ENCODE measurements around the gene TTC33. TPM values are rescaled to one million over a fixed set of nuclear protein-coding genes. Genes with fewer than 3 reads are reported as not detected.

The TTC33 gene
- total RNA-seq, 4 donors from 2014 or later, result 18.8 to 123 (median 39.7) TPM

DNA sequence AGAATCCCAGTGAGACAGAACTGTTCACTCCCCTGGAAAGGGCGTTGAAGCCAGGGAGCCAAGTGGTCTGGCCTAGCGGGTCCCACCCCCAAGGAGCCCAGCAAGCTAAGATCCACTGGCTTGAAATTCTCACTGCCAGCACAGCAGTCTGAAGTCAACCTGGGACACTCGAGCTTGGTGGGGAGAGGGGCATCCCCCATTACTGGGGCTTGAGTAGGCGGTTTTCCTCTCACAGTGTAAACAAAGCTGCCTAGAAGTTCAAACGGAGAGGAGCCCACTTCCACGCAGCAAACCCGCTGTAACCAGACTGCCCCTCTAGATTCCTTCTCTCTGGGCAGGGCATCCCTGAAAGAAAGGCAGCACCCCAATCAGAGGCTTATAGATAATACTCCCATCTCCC is 121.2 kb downstream of the TTC33 start:
- no peaks in the 10 kb centered on the region for H3K27me3 ChIP-seq
- peaks cover 0 to 2% of the 10 kb centered on the region in 2 donors for H3K9me3 ChIP-seq
- H3K27ac ChIP-seq, result no peak overlapping the region
- H3K4me3 ChIP-seq, result no peak overlapping the region
- intact Hi-C loops (cut with DNase I; ENCODE audit: low total_unique reads), result no loop called here
- H3K36me3 ChIP-seq, result no peaks in the 10 kb centered on the region
- TF ChIP-seq, protein P1, sequence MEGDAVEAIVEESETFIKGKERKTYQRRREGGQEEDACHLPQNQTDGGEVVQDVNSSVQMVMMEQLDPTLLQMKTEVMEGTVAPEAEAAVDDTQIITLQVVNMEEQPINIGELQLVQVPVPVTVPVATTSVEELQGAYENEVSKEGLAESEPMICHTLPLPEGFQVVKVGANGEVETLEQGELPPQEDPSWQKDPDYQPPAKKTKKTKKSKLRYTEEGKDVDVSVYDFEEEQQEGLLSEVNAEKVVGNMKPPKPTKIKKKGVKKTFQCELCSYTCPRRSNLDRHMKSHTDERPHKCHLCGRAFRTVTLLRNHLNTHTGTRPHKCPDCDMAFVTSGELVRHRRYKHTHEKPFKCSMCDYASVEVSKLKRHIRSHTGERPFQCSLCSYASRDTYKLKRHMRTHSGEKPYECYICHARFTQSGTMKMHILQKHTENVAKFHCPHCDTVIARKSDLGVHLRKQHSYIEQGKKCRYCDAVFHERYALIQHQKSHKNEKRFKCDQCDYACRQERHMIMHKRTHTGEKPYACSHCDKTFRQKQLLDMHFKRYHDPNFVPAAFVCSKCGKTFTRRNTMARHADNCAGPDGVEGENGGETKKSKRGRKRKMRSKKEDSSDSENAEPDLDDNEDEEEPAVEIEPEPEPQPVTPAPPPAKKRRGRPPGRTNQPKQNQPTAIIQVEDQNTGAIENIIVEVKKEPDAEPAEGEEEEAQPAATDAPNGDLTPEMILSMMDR (IDR thresholded peaks at IDR 0.05), result no peak
- TF ChIP-seq POLR2A (IDR thresholded peaks at IDR 0.05), result no peak
- H3K4me1 ChIP-seq, result no peaks in the 10 kb centered on the region
- DNase-seq, result no peak

GRCh38 chr5:40634154-40634553 is 121.6 kb downstream of the TTC33 start:
- intact Hi-C loops (cut with DNase I; ENCODE audit: low total_unique reads), result no loop called here

GRCh38 chr5:40631236-40631635 is 124.5 kb downstream of the TTC33 start:
- Histone ChIP-seq H3K27me3 (no peaks in the 10 kb centered on the region), H3K36me3 (no peaks in the 10 kb centered on the region), H3K4me1 (no peaks in the 10 kb centered on the region), H3K4me3 (no peak overlapping the region), H3K27ac (no peak overlapping the region), H3K9me3 (no peaks in the 10 kb centered on the region)
- DNase-seq, result no peak
- intact Hi-C loops (cut with DNase I; ENCODE audit: low total_unique reads), result no loop called here
- TF ChIP-seq, protein P1 (IDR thresholded peaks at IDR 0.05), result no peak
- no peak for TF ChIP-seq POLR2A (IDR thresholded peaks at IDR 0.05)

More at GRCh38 chr5:40634154-40634553, 121.6 kb downstream of the TTC33 start:
- no peaks in the 10 kb centered on the region for H3K4me1 ChIP-seq
- no peak for TF ChIP-seq POLR2A (IDR thresholded peaks at IDR 0.05)
- TF ChIP-seq, protein P1 (IDR thresholded peaks at IDR 0.05), result no peak
- peaks cover 0 to 2% of the 10 kb centered on the region in 2 donors for H3K9me3 ChIP-seq
- H3K4me3 ChIP-seq, result no peak overlapping the region
- no peaks in the 10 kb centered on the region for H3K36me3 ChIP-seq
- no peaks in the 10 kb centered on the region for H3K27me3 ChIP-seq
- DNase-seq, result no peak
- H3K27ac ChIP-seq, result no peak overlapping the region

DNA sequence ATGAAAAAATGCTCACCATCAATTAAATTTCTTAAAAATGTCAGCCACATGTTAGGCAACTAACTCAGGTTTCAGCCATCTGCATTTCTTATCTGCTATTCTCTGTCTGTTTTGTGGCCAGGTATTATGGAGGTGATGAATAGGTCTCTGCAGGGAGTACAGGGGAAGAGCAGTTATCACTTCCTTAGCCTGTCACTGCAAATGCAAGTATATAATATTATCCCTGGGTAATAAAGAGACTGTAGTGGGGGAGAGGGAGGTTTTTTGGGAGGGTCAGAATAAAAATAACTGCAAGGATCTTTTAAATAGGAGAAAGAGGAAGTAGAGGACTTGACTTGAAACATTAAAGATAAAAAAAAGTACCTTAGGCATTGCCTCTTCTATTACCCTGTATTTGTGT is 125.6 kb downstream of the TTC33 start:
- no peaks in the 10 kb centered on the region for H3K36me3 ChIP-seq
- no peaks in the 10 kb centered on the region for H3K9me3 ChIP-seq
- DNase-seq, result no peak
- H3K4me3 ChIP-seq, result no peak overlapping the region
- no peak for TF ChIP-seq POLR2A (IDR thresholded peaks at IDR 0.05)
- TF ChIP-seq, protein P1 (IDR thresholded peaks at IDR 0.05), result no peak
- intact Hi-C loops (cut with DNase I; ENCODE audit: low total_unique reads), result no loop called here
- H3K27ac ChIP-seq, result no peak overlapping the region
- H3K27me3 ChIP-seq, result no peaks in the 10 kb centered on the region
- H3K4me1 ChIP-seq, result no peaks in the 10 kb centered on the region

- Histone ChIP-seq H3K4me3 (no peak overlapping the region), H3K9me3 (no peaks in the 10 kb centered on the region), H3K27me3 (no peaks in the 10 kb centered on the region), H3K36me3 (no peaks in the 10 kb centered on the region), H3K27ac (no peak overlapping the region), H3K4me1 (no peaks in the 10 kb centered on the region)
- DNase-seq, result no peak
- intact Hi-C loops (cut with DNase I; ENCODE audit: low total_unique reads), result no loop called here
- TF ChIP-seq, protein P1 (IDR thresholded peaks at IDR 0.05), result no peak
- TF ChIP-seq POLR2A (IDR thresholded peaks at IDR 0.05), result no peak
These were observed 127.4 kb downstream of the TTC33 start for GRCh38 chr5:40628407-40628806.
